T47D (cell line): ENCODE data around the gene CCDC188.

Experiments used
- DNase-seq, 2 experiments: peaks; one replicate each; pipeline versions ENCODE4 v3.0.0 to v3.0.0-alpha.2; 2011 to 2012; ENCODE audit warnings: low read depth in 1 of 2, low spot score in 1 of 2
- JUND ChIP-seq: IDR thresholded peaks from 2 replicates; pipeline ENCODE4 v1.6.1; 2012; ENCODE audit warnings: low read depth
- in situ Hi-C: cut with HindIII; loops from 2 replicates; pipeline ENCODE4 v1.10.0; 2016; ENCODE audit warnings: low sequenced_read_pairs, low pct_unique_long_range_greater_than_20kb

CCDC188 gene

DNA sequence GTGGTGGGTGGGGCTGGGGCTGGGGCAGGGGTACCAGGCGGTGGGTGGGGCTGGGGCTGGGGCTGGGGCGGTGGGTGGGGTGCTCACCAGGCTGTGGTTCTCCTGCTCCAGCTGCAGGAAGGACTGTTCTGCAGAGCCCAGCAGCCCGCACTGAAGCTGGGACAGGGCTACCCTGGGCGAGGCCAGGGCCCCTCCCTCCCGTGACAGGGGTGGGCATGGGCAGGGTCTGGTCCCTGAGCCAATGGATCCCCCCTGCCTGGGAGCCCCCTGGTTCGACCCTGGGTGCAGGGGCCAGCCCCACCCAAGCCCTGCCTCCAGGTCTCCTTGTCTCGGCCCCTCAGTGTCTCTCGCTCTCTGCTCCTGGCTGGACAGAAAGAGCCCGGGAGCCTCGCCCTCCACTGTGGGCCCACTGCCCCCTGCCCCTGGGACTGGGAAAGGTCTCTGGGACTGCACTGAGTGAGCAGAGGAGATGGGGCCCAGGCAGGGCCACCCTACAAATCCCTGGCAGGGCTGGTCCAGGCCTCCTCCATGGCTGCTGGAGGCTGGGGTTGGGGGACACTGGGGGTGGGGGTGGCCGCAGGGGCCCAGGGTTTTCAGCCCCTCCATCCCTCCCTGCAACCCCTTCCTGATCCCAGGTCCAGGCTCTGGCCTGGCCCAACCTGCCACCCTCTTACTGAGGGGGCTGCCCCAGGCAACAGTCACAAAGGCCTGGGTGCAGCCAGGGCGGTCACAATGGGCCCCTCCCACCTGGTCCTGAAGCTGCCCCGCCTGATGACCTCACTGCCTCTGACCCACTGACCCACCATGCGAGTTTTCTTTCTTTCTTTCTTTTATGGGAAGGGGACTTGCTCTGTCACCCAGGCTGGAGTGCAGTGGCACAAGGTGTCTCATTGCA, at the start of gene CCDC188:
Gene CCDC188, minus strand, starts transcription at position 675 of the 895 bp plus-strand sequence. Its CDS starts 69 bp downstream, at position 606.
- no peak for TF ChIP-seq JUND
- DNase-seq = no peak
- in situ Hi-C loops = no loop called here

DNA sequence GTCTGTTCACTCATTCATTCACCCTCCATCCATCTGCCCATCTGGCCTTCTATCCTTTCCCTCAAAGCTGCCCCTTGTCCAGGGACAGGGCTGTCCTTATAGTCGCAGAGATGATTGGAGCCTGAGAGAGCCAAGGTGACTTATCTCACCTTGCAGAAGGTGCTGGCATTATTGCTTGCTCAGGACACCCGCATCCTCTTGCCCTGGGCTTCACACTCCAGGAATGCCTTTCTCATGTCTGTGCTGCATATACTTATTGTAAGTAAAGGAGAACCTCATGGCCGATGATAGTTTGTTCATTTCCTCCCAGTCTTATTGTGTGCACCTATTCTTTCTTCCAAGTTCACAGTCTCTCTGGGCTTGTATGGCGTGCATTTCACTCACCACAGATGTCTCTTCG, 49.1 kb upstream of the CCDC188 start:
- DNase-seq = no peak
- TF ChIP-seq JUND = no peak
- in situ Hi-C loops = no loop called here

DNA sequence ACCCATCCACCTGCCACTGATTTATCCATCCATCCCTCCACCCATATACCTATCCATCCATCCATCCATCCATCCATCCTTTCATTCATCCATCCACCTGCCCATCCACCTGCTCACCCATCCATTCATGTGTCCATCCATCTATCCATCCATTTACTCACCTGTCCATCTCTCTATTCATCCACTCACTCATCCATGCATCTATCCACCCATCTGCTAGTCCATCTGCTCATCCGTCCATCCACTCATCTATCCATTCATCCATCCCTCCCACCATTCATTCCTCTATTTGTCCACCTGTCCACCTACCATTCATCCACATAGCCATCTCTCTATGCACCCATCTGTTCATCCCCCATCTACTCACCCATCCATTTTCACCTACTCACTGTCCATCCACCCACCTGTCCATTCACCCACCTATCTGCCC, 48.6 kb upstream of the CCDC188 start:
- DNase-seq = no peak
- in situ Hi-C loops = no loop called here
- no peak for TF ChIP-seq JUND

DNA sequence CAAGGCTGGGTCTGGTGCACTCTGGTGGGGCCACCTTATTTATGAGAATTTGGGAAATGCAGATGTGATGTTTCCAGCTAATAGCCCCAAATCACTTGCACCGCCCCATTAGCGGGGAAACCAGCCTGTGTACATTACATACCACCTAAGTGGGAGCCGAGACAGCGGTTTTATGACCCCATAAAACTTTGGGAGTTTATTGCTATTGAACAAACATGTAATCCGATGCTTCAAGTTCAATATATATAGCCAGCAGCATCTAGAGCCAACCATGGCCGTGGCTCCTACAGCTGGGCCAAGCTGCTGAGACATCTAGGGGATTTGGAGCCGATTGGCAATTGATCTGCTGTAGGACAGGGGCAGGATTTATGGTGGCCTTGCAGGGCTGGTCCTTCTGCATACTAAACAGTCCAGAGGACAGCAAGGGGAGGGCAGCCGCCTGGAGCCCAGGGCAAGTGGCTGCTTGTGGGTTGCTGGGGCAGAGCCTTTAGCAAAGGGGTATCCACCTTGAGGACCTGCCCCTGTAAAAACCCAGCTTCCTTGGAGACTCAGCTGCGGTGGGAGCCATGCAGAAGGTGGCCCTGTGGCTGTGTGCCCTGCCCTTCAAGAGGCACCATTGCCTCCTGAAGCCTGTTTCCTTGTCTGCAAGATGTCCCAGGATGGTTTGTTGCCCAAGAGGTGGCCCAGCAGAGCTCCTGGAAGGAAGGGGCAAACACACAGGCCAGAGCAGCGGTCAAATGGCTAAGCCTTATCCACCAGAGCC, 47.9 kb upstream of the CCDC188 start:
- no peak for TF ChIP-seq JUND
- in situ Hi-C loops = no loop called here
- DNase-seq = no peak

DNA sequence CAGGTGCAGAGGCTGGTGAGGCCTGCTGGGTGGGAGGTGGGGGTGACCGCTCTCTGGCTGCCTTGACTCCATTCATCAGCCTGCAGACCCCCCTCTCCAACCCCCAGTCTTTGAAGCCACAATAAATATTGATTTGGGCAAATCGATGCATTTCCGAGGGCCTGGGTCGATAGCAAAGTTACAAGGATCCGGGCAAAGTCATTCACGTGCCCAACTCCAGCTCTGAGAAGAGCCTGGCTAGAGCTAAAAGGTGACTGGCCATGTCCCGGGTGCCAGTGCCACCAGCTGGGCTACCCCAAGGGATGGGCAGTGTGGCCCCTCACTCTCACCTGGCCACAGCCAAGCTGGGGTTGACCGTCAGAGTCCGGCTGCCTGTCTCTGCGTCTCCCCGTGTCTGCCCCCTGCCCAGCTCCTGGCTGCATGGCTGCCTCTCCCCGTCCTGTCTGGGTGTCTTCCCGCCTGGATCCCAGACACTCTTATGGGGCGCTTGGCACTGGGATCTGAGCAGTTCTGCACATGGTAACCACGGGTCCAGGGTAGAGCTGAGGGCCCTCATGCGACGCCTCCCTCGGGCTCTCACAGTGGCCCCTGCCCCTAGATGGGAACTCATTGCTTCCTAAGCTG, 46.7 kb upstream of the CCDC188 start:
- TF ChIP-seq JUND = no peak
- DNase-seq = no peak
- in situ Hi-C loops = no loop called here

DNA sequence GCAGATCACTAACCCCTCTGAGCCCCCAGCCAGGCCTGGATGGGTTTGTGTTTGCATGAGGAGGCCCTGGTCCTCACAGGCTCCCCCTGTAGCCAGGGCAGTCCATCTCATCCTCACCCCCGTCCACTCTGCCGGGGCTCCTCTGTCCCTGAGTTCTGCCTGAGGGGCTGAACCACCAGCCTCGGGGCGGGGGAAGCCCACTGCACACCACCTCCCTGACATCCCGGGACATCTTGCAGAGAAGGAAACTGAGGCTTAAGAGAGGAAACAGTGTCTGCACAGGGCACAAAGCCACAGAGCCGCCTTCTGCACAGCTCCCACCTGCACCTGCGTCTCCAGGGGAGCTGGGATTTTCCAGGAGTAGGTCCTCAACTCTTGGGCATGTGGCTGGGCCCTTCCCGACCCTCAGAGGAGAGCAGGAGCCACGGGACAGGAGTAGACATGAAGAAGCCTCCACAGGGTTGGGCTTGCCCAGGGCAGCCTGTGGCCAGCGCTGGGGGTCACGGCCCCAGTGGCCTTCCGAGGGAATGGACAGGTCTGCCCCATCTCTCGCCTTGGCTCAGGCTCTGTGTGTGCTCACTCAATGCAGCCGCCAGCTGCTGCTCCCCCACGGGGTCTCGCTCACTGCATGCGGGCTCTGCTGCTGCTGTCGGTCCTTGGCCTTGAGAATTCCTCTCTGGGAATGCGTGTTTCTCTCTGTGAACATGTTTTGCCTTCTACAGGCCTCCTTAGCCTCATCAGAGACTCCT, 45.4 kb upstream of the CCDC188 start:
- DNase-seq = no peak
- in situ Hi-C loops = no loop called here
- no peak for TF ChIP-seq JUND

DNA sequence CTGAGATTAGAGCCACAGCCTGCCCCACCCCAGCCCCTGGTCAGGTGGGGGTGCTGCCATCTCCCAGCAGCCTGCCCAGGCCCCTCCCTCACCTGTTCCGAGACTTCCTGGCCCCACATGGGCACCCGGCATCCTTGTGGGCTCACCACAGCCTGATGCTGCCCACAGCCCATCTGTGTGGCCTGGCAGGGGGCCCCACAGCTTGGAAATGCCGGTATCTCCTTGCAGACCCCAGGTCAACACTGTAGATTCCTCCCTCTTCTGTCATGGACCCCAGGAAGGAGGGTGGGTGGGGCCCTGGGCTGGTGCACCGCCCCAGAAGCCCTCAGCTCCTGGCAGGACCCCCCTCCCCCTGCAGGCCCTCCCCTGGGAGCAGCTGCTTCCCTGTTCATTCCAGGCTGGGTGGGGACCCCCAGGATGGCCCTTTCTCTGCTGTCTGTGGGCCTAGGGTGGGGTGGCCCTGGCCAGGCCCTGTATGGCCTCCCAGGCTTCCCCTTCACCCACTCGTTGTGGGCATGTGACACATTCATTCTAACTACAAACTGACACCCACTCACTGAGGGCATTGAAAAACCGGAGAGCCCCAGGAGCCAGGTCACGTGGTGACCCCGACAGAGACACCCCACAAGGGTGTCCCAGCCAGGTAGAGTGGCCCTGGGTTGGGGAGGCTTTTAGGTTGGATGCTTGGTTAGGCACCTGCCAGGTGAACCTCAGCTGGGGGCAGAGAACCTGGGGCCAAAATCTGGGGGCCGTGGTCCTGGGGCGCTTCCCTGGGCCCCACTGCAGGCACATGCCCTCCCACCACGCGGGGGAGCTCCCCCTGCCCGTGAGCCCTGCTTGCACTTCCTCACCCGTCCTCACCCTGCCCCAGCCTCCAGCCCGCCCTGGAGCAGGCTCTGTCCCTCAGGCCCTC, 44.1 kb upstream of the CCDC188 start:
- in situ Hi-C loops = no loop called here
- no peak for DNase-seq

DNA sequence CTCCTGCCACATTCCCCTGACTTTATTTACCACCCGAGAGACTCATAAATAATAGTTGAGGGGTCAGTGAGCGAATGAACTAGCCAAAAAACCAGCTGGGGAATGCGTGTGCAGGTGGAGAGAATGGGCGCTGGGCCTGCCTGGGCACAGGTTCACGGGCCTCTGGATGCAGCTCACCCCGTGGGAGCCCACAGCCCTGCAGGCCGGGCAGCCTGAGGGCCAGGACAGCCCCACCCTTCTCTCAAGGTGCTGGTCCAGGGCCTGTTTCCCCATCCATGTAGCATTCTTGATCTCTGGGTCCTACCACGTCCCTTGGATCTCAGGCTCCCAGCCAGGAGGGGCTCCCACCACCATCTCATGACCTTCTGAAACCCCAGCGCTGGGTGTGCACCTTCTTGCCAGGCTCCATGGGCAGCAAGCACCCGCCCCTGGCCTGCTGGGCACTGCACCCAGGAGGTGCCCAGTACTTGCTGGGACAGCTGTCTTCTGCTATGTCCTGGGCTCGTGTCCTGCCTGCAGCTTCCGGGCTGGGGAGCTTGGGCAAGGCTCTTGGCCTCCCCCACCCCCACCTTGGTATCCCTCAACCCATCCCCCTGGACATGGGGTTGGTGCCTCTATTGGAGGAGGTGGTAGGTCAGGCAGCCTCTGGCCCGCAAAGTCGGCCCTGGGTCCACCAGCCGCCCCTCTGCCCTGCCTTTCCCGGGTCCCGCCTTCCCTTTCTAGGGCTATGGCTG, 43.1 kb upstream of the CCDC188 start:
- no peak for TF ChIP-seq JUND
- DNase-seq = no peak
- in situ Hi-C loops = no loop called here

More for the DNA sequence above, 44.1 kb upstream of the CCDC188 start:
- no peak for TF ChIP-seq JUND

DNA sequence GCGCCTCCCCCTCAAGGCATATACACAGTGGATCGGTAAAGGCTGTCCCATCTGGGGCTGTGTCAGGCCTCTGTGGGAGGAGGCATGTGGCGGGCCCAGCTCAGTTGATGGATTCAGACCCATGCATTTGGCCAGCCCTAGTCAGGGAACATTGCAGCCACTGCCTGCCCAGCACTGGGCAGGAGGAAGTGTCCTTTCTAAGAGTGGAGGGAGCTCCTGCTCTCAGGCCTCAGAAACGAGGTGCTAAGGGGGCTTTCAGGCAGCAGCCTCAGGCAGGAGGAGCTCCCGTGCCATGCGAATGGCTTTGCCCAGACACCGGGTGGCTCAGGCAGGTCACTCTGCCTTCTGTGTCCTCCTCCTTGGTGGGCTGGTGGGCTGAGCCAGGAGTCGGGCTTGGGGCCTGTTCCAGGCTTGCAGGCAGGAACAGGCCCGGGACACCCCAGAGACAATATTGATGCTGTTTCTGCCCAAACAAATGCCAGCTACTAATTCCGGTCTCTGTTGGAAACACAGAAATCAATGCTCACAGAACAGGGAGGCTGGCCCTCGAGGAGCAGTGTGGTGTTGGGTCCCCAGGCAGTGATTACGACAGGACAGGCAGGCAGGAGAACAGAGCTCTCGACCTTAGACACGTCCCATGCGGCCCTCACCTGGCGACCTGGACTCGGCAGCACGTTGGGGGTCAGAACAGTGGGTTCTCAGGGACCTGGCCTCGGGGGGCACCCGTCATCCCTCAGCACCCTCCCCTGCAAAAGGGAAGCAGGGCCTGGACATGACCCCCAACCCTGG, 42.3 kb upstream of the CCDC188 start:
- no peak for TF ChIP-seq JUND
- in situ Hi-C loops = no loop called here
- DNase-seq = no peak
